IPS DF 4.7 (cell line): ENCODE measurements around the gene ARMC6.

Experiments used
- DNase-seq: peaks from one replicate; pipeline ENCODE4 v3.0.0-alpha.2; 2013; ENCODE audit warnings: low spot score; ENCODE audit errors: extremely low read depth

The ARMC6 gene

GRCh38 chr19:19054315-19054938, 21.0 kb downstream of the ARMC6 start:
- DNase-seq = no peak

GRCh38 chr19:19054939-19055440, 21.6 kb downstream of the ARMC6 start:
- DNase-seq = no peak

DNA sequence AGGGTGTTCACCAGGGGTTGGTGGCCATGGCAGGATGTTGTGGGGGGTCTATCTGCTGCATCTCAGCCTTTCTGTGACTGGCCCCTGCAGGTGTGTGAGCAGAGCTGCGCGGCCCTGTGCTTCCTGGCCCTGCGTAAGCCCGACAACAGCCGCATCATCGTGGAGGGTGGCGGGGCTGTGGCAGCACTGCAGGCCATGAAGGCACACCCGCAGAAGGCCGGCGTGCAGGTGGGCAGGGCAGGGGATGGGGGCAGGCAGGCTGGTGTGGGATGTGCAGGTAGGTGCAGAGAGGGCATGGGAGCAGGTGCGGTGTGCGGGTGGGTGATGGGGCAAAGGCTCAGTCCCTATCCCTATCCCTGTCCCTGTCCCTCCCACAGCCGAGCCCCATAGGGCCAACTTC, 22.3 kb downstream of the ARMC6 start:
- no peak for DNase-seq

DNA sequence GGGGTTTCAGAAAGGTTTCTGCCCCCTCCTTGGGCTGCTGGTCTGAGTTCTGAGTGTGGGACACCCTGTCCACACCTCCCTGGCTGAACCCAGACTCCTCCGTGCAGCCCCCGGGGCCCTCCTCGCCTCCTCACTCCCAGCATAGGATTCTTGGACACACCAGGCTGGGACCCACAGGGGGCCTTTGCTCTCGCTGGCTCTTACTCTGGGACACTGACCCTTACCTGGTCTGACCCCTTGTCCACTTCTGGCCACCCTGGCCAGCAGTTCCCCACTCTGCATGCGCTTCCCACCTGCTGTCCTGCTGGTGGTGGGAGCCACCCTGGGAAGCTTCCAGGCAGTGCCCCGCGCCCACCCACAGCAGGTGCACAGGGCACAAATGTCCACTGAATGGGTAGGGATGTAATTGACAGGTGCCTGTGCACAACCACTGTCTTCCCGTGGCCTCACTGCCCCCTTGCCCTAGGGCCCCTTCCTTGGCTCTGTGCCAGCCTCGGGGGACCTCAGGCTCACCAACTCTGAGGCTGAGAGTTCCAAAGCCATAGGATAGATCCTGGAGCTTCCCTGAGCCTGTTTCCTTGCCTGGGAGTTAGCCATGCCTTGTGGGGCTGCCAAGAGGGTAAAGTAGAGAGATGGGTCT, 23.4 kb downstream of the ARMC6 start:
- DNase-seq = no peak

- DNase-seq = no peak
These were observed 23.9 kb downstream of the ARMC6 start for GRCh38 chr19:19057317-19057716.

- no peak for DNase-seq
These were observed 24.3 kb downstream of the ARMC6 start for GRCh38 chr19:19057720-19058119.

DNA sequence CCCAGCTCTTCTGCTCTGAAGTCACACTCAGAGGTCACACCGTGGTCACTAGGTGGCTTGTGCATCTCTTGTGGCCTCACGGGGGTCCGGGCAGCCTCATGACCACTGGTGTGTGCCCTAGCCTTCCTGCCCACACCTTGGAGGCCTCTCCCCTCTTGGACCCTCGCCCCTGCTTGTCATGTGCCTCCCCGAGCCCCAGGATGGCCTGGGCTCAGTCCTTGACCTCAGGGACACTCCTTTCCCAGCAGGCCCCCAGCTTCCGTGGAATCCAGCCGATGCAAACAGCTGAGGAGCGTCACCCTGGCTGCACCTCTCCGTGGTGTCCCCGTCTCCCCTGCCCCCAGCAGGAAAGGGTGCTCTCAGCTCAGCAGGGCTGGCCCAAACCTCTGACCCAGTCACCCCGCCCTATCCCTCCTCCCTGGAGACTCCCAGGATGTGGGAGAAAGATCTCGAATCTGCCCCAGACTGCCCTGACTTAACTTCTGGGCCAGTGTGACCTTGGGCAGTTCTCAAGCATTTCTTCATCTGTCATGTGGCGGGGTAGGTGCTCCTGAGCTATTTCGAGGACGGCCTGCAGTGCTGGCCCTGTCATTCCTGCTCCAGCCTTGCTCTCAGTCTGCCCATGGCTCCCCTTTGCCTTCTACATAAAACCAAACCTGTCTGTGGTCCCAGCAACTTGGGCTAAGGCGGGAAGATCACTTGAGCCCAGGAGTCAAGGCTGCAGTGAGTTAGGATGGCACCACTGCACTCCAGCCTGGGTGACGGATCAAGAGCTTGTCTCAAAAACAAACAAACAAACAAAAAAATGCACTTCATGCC, 25.8 kb downstream of the ARMC6 start:
- no peak for DNase-seq

- no peak for DNase-seq
These were observed 26.6 kb downstream of the ARMC6 start for GRCh38 chr19:19059837-19060611.

- no peak for DNase-seq
These were observed 28.1 kb downstream of the ARMC6 start for GRCh38 chr19:19061506-19061905.

- DNase-seq = no peak
These were observed 29.2 kb downstream of the ARMC6 start for GRCh38 chr19:19062454-19063182.

DNA sequence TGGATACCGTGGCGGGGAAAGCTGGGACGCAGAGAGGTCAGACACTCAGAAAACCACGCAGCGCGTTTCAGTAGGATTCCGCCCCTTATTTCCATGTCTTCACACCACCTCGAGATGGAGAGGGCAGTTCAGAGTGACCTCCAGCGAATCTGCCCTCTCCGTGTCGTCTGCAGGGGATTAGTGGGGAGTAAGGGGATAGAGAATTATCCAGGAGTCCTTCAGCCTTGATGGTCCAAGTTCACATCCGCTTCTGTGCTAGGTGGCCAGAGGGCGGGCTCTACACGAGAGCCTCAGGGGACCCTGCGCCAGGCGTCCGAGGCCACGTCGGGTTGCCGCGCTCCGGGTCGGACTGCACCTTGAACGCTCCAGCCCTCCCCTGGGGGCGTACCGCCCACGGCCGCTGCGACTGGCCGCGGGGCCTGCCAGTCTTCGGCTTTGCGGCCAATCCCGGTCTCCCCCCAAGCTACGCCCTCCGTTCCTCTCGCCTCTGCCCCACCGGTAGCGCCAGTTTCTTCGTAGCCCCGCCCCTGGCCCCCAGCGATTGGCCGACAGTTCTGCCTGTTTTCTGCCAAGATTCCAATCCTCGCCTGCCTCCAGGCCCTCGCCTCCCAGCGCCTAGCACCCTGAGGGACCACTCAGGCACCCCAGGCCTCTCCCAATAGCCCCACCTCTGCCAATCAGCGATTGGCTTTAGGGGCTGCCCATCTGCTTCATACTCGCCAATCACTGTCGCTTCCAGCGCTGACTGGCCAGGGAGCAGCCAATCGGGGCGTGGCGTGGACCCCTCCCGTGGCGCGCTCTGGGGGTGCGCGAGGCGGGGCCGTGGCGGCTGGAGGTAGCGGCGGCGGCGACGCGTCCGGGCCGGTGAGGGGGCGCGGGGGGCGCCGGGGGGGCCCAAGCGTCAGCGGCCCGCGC, 30.0 kb downstream of the ARMC6 start, which contains the start of gene SLC25A42:
SLC25A42 (plus strand) TSS at position 812 of the 915 bp plus-strand sequence. CDS start 32,131 bp downstream, outside the sequence.
- DNase-seq = peak; percentile 96

GRCh38 chr19:19064098-19064722, 30.8 kb downstream of the ARMC6 start:
- no peak for DNase-seq

- DNase-seq = no peak
These were observed 31.7 kb downstream of the ARMC6 start for GRCh38 chr19:19064811-19065745.

DNA sequence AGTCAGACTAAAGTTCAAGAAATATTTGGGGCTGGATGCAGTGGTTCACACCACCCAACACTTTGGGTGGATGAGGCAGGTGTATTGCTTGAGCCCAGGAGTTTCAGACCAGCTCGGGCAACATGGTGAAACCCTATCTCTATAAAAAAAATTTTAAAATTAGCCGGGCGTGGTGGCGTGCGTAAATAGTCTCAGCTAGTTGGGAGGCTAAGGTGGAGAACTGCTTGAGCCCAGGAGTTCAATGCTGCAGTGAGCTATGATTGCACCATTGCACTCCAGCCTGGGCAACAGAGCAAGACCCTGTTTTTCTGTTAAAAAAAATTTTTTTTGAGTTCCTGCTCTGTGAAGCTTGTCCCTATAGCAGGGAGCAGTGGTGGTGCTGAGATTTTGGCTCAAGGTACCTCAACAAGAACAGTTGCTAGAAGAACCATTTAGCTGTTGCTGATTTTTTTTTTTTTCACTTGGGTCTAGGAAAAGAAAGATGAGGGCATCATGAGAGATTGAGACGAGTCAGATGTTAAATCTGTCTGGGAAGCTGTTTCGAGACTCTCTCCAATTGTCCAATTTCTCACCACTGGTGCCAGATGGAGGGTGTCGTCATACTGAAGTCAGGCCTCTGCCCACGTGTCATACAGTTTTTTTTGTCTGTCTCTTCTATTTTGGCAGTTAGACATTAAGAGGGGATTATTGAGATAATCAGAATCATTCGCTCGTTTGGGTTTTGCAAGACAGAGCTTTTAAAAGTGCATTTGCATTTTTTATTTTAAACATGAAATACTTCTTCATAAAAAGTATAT, 34.1 kb downstream of the ARMC6 start:
- DNase-seq = no peak

DNA sequence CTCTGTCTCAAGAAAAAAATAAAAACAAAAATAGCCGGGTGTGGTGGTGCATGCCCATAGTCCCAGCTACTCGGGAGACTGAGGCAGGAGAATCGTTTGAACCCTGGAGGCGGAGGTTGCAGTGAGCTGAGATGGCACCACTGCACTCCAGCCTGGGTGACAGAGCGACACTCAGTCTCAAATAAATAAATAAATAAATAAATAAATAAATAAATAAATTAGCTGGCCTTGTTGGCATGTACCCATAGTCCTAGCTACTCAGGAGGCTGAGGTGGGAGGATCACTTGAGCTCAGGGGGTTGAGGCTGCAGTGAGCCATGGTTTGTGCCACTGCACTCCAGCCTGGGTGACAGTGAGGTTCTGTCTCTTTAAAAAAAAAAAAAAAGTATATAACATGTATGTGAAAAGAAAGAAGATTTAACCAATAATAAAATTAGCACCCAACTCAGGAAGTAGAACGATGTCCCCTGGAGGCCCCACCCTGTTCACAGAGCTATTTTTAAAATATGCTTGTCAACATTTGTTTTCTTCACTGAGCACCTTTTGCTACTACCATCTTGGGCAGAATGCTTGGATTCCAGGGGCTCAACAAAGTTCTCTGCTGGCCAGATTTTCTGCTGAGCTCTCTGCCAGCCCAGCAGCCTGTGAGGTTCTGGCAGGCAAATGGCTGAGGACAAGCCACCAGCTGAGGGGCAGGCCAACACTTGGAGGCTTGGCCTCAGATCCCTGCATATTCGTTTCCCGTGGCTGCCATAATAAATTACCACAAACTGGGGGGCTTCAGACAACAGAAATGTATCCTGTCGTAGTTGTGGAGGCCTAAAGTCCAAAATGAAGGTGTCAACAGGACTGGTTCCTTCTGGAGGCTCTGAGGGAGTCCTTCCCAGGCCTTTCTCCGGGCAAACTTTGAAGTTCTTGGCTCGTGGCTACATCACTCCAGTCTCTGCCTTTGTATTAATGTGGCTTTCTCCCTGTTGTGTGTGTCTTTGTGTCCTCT, 35.6 kb downstream of the ARMC6 start:
- no peak for DNase-seq

DNA sequence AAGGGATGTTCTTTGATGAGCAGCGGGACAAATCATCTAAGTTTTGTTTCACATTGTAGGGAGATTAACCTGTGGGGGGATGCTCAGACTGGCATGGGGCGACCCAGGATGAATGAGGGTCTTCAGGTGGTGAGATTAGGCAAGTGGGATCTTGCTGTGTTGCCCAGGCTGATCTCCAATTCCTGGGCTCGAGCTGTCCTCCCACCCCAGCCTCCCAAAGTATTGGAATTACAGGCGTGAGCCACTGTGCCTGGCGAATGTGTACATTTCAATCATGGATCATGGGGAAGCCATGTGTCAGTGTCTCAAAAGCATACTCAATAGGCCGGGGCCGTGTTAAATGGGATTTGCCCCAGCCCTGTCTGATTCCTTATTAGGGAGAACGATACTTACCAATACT, 38.5 kb downstream of the ARMC6 start:
- DNase-seq = no peak
